ENCODE measurements around the gene RPA3.

The RPA3 gene

DNA sequence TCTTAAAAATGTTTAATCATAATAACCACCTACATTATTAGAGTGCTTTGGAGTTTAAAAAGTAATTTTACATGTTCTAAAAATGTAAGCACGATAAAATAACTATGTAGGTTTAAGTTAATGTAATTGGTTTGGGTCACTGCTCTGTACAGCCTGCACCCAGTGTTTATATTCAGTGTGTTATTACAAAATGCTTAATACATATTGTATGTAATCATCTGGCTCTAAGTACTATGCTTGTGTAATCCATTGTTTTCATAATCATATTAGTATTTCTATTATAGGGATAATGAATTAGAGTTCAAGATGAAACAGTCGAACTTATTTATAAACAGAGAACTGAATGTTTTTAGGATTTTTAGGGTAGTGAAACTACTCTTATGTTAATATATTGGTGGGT, 13.1 kb downstream of the RPA3 start:
- TF ChIP-seq, protein P1, sequence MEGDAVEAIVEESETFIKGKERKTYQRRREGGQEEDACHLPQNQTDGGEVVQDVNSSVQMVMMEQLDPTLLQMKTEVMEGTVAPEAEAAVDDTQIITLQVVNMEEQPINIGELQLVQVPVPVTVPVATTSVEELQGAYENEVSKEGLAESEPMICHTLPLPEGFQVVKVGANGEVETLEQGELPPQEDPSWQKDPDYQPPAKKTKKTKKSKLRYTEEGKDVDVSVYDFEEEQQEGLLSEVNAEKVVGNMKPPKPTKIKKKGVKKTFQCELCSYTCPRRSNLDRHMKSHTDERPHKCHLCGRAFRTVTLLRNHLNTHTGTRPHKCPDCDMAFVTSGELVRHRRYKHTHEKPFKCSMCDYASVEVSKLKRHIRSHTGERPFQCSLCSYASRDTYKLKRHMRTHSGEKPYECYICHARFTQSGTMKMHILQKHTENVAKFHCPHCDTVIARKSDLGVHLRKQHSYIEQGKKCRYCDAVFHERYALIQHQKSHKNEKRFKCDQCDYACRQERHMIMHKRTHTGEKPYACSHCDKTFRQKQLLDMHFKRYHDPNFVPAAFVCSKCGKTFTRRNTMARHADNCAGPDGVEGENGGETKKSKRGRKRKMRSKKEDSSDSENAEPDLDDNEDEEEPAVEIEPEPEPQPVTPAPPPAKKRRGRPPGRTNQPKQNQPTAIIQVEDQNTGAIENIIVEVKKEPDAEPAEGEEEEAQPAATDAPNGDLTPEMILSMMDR (IDR thresholded peaks at IDR 0.05; ENCODE audit: low read depth, low read length, missing control alignments), result no peak
- no peak for DNase-seq (ENCODE audit: extremely low read depth, low read depth)
- no peak overlapping the region for H3K4me3 ChIP-seq (replicated peaks; ENCODE audit: low read depth, low read length)

GRCh38 chr7:7704867-7705266, 13.5 kb downstream of the RPA3 start:
- TF ChIP-seq, protein P1 (IDR thresholded peaks at IDR 0.05; ENCODE audit: low read depth, low read length, missing control alignments), result no peak
- no peak for DNase-seq (ENCODE audit: extremely low read depth, low read depth)
- no peak overlapping the region for H3K4me3 ChIP-seq (replicated peaks; ENCODE audit: low read depth, low read length)

GRCh38 chr7:7703427-7703826, 15.0 kb downstream of the RPA3 start:
- DNase-seq (ENCODE audit: extremely low read depth, low read depth), result no peak
- no peak overlapping the region for H3K4me3 ChIP-seq (replicated peaks; ENCODE audit: low read depth, low read length)
- TF ChIP-seq, protein P1 (IDR thresholded peaks at IDR 0.05; ENCODE audit: low read depth, low read length, missing control alignments), result no peak

GRCh38 chr7:7702826-7703225, 15.6 kb downstream of the RPA3 start:
- no peak overlapping the region for H3K4me3 ChIP-seq (replicated peaks; ENCODE audit: low read depth, low read length)
- DNase-seq (ENCODE audit: extremely low read depth, low read depth), result peak; percentile 19
- TF ChIP-seq, protein P1 (IDR thresholded peaks at IDR 0.05; ENCODE audit: low read depth, low read length, missing control alignments), result no peak

- TF ChIP-seq, protein P1 (IDR thresholded peaks at IDR 0.05; ENCODE audit: low read depth, low read length, missing control alignments), result no peak
- DNase-seq (ENCODE audit: extremely low read depth, low read depth), result no peak
Measured at GRCh38 chr7:7701527-7701926, 16.9 kb downstream of the RPA3 start.

GRCh38 chr7:7699970-7700369, 18.4 kb downstream of the RPA3 start:
- TF ChIP-seq, protein P1 (IDR thresholded peaks at IDR 0.05; ENCODE audit: low read depth, low read length, missing control alignments), result no peak
- DNase-seq (ENCODE audit: extremely low read depth, low read depth), result no peak
- no peak overlapping the region for H3K4me3 ChIP-seq (replicated peaks; ENCODE audit: low read depth, low read length)

More at GRCh38 chr7:7701527-7701926, 16.9 kb downstream of the RPA3 start:
- no peak overlapping the region for H3K4me3 ChIP-seq (replicated peaks; ENCODE audit: low read depth, low read length)

GRCh38 chr7:7699380-7699779, 19.0 kb downstream of the RPA3 start:
- TF ChIP-seq, protein P1 (IDR thresholded peaks at IDR 0.05; ENCODE audit: low read depth, low read length, missing control alignments), result no peak
- H3K4me3 ChIP-seq (replicated peaks; ENCODE audit: low read depth, low read length), result no peak overlapping the region
- no peak for DNase-seq (ENCODE audit: extremely low read depth, low read depth)

Measured in HFF-Myc (cell line).